ENCODE data around the gene CTSD.

The CTSD gene

DNA sequence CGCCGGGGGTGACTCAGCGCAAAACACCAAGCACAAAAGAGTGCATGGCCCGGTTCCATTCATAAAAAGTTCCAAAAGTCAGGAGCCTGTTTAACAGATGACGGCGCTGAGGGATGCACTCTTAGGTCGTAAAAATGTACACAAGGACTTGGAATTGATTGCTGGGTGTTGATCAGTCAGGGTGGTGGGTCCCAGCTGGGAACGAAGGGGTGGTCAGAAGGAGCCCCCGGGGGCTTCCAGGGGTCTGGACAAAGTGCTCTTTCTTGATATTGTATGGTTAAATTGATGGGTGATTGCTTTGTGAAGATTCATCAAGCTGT, 34.1 kb downstream of the CTSD start:
- DNase-seq (ENCODE audit: low read depth): no peak

DNA sequence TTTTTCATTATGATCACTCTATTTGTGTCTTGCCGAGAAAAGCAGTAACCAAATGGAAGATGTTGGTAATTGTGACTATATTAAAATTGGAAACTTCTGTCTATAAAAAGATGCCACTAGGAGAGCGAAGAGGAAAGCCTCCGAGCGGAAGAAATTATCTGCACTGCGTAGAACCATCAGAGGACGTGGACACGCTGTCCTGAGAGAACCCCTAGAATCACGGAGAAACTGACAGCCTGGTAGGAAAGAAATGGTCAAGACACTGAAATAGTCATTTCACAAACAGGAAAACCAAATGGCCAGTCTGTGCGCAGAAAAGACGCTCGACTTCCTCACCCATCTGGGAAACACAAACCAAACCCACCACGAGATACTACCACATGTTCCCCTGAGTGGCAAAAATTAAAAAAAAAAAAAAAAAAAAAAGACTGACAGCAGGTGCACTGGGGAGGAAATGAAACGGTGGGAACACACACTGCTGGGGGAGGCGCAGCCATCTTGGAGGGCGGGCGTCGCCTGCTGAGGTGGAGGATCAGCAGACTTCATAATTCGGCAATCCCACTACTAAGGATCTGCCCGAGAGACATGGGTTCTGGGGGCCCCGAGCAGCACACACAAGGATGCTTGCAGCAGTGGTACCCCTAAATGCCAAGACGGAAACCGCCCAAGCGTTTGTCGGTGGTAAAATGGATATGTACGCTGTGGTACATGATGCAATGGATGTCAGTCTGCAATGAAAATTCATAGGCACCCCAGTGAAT, 34.6 kb downstream of the CTSD start:
- DNase-seq (ENCODE audit: low read depth): no peak

DNA sequence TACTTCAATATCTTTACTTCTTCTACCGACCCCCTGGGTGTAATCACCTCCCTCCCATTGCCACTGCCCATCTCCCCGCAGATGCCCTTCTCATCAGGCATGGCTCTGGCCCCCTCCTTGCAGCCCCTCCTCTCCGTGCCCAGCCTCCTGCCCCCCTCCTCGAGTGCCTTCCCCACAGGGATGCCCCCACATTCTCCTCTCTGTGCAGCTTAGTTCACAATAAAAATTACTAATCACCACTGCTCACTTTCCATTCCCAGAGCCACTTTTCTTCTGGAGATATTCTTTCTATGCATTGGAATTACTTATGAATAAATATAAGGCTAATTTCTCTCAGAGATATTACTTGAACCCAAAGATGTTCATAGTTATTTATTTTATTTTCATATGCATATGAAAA, 35.4 kb downstream of the CTSD start:
- DNase-seq (ENCODE audit: low read depth): no peak

DNA sequence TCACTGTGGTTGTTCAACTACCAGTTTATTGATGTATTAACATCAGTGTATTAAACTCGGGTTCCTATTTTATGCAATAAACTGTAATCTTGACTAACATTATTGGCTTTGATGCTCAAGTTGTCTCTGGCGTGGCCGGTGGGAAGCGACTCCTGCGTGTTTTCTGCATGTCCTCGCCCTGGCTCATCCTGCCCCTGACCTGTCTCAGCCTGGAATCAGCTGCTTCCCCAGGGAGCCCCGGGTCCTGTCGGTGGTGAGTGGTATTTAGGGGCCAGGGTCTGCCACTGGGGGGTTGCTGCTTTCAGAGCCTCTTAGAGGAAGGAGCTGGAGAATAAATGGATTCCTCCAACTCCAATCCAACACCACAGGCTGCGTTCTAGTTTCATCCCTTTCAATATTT, 35.9 kb downstream of the CTSD start:
- no peak for DNase-seq (ENCODE audit: low read depth)

DNA sequence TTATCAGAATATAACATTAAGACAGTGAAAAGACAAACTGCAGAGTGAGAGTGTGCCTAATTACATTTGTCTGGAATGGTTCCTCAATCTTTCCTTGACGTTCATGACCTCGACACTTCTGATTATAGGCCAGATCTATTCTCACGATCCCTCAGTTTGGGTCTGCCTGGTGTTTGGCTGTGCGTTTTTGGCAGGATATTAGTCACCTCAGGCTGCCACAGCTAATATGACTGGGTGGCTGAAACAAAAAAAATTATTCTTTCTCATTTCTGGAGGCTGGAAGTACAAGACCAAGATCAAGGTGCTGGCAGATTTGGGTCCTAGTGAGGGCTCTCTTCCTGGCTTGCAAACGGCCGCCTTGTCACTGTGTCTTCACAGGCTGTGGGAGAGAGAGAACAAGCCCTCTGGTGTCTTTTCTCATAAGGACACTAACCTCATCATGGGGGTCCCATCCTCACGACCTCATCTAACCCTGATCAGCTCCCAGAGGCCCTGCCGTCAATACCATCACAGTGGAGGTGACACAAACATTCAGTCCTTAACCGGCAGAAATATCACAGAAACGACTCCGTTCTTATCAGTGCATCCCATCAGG, 36.5 kb downstream of the CTSD start:
- no peak for DNase-seq (ENCODE audit: low read depth)

DNA sequence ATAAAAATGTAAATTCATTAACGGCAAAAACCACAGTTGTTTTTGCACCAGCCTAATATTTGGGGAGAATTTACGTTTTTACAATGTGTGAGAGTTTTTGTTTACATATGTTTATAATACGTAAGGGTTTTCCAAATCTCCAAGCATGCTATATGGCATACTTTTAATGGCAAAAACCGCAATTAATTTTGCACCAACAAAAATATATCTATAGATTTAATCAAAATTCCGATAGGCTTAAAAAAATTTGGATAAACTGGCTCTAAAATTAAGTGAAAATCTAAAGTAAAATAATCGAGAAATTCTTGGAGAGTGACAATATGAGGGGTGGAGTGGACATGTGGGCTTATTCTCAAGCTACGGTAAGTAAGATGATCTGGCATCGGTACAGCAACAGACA, 43.9 kb downstream of the CTSD start:
- no peak for DNase-seq (ENCODE audit: low read depth)

DNA sequence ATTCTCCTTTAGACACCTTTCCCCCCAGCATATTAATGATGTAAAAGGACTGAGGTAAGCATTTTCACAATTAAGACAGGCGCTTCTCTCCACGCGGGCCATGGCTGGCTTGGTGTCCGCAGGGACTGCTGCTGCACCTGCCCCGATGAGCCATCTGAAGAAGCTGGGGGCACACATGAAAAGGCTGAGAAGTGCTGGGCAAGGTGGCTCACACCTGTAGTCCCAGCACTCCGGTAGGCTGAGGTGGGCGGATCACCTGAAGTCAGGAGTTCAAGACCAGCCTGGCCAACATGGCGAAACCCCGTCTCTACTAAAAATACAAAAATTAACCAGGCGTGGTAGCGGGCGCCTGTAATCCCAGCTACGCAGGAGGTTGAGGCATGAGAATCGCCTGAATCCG, 45.4 kb downstream of the CTSD start:
- no peak for DNase-seq (ENCODE audit: low read depth)

DNA sequence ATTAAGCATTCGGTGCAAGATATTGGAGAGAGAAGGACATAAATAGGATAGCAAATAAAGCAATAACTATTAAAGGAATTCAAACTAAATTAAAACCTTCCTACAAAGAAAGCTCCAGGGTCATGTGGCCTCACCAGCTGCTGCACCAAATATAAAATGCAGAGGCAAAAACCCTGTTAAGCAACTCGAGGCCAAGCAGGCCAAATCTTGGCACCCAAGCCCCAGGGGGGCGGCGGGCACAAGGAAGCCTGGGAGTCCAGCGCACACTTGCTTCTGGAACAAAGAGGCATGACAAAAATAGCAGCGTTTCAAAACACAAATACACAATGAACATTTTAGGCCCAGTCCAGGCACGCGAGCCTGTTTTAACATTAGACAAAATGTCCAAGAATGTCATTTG, 46.0 kb downstream of the CTSD start:
- DNase-seq (ENCODE audit: low read depth): no peak

DNA sequence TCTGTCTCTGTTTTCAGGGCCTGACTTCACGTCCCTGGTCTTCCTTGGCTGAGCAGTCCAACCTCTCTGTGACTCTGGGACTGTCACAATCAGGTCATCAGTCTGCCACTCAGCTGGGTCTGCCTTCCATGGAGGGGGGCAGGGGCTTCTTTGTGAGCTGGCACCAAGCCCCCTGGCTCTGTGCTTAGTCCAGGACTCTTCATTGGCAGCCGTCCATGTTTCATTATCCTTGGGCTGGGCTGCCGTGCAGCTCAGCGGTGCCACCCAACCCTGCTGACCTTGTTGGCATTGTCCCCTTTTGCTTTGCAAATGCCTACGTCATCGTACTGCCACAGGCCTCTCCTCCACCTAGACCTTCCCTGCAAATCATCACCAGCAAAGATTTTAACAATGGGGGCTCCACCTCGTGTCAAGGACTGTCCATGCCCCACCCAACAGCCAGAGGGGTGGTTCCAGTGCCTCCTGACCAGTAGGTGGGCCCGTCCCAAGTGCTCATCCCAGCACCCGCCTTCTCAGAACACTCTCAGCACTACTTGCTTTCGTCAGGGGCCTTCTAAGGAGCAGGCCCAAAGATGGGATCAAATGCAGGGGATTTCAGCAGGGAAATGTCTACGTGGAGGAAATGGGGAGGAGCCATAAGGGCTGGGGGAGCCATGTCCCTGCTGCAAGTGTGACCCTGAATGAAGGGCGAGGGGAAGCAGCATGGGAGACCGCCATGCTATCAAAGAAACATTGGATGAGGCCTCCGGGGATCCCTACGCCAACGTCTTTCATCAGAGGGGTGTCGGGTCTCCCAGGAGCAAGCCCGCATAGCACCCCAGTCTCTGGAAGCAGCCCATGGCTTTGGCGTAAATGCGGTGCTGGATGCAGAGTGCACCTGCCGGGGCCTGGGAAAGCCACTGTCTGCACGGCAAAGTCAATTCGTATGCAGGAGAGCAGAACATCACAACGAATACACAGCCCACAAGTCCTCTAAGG, 48.5 kb downstream of the CTSD start:
- DNase-seq (ENCODE audit: low read depth): no peak

DNA sequence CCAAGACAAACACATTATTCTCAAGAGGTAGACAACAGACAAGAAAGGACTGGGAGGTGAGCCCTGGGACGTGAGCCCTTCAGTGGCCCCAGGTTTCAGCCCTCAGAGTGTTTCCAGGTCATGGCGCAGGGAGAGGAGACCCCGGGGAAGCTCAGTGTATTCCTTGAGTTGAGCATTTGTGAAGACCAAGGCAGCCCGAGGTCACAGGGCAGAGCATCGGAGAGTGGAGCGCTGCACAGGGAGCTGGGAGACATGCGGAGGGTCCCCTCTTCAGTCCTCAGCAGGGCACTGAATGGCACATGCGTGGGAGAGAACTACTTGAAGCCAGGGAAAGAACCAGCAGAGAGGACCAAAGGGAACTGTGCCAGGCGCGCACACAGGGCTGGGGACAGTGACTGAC, 55.0 kb downstream of the CTSD start:
- DNase-seq (ENCODE audit: low read depth): no peak

DNA sequence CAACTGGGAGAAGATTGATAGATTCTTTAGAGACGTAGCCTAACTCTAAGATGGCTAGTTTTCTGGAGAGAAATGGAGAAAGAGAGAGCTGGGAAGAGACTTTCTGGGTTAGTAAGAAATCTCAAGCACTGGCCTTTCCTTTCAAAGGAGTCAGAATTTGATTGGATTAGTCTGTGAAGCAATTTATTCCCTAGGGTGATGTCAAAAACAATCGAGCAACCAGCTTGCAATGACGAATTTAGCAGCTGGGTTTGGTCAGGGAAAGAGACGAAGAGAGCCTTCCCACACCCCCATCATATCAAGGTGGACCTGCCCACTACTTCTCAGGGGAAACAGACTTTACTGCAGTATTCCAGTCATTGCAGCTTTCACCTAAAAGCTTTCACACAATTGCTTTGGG, 56.0 kb downstream of the CTSD start:
- no peak for DNase-seq (ENCODE audit: low read depth)

DNA sequence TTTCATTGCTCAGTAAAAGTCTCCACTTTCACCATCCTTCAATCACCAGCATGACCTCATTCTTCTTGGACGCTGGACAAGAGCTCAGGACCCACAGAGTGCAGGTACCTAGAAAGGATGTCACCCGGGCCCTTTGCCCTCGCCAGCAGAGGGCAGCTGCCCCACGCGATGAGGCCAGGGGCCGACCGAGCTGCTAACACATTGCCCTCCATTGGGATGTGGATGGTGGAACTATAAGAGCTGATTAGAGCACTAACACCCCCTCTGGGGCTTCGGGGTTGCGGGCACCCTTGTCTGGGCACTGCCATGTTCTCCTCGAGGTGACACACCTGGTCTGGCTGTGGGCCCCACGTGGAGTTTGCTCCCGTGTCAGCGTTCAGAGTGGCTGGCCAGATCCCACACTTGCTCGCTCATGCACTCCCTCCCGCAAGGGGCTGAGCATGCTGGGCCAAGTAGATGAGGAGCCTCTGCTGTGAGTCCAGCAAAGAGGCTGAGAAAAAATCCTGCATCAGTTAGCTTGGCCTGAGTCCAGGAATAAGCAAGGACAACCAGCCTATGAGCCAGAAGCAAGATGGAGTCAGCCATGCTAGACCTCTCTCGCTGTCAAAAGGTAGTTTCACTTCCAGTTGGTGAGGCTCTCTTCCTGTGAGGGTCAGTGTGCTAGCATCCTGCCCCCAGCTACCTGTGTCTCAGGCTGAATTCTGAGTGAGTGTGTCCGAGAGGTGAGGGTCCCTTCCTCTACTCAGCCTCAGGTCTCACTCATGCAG, 56.9 kb downstream of the CTSD start:
- no peak for DNase-seq (ENCODE audit: low read depth)

DNA sequence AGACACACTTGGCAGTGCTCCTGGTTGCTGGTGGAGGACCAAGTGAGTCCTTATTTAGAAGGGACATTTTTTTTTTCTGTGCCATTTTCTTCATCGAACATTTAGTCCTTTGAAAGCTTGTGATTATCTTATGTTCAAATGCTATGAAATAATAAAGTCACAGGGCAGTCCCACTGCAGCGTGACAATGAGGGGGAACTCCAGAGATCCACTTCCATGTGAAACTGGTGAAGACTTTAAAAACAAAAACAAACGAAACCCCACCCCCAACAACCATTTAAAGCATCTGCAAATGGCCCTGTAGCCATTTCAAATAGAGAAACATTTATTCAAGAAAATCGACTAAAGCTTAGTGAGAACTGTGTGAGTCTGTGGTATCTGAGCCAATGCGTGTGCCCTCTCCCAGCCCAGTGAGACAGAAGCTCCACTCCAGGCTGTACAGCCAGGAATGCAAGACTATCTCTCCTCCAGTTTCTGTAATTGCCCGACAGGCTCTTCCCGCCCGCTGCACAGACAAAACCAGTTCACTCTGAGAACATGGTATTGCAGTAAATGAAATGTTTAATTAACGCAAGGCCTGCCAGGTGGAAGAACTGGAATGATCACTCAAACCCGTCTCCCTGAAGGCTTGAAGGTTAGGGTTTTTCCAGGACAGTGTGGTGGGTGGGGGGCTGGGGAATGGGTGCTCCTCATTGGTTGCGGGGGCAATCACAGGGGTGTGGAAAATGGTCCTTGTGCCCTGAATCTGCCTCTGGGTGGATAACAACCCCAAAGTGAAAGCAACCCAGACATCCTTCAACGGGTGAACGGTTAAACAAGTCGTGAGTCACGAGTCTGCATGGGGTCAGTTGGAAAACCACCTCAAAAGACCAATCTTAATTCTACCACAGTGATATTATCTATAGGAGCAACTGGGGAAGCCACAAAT, 58.3 kb downstream of the CTSD start:
- DNase-seq (ENCODE audit: low read depth): no peak

DNA sequence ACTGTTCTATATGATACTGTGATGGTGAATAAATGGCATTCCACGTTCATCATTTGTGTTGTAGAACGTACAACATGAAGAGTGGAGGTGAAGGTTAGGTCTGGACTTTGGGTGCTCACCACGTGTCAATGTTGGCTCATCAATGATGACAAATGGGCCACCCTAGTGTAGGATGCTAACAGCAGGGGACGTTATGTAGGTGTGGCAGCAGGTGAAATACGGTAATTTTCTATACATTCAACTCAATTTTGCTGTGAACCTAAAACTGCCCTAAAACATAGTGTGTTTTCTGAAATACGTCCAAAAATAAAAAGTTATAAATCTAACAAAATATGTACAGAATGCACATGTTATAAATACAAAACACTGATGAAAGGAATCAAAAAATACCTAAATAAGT, 60.6 kb downstream of the CTSD start:
- no peak for DNase-seq (ENCODE audit: low read depth)

Measured in stimulated activated CD8-positive, alpha-beta memory T cell treated with anti-CD3 and anti-CD28 coated beads, Interleukin-12 subunit alpha, Interleukin-12 subunit beta, amount 100 ng/mL, for 4 hours (primary cell).